ENCODE data around the gene PROB1. TPM values are rescaled to one million over a fixed set of nuclear protein-coding genes. Genes with fewer than 3 reads are reported as not detected.
"Not testable (repeated sequence)": the region's sequence is repeated elsewhere in the genome, so short reads cannot be mapped to it uniquely, and the experiment has no call there.

PROB1 gene
- total RNA-seq, 1 donor = 0.99 TPM

DNA sequence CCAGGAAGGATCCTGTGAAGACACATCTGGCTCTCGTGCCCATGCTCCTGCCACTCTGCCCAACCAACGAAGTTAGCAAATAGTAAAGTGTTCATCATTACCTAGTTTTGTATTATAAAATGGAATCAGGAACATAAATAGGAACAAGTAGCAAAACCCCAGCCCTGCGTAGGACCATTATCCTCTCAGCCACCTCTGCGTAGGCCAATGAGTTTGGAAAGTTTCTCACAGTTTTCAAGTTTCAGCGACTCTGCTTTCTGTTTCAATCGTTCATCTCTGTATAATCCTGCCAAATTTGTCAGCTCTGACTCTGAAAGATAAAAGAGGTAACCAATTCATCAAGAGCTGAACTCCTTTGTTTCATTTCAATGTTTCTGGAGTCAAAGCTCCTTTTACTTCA is 19.1 kb upstream of the PROB1 start:
- no peak for TF ChIP-seq CTCF (IDR thresholded peaks at IDR 0.05; ENCODE audit: insufficient read depth, low read length)
- no peak for DNase-seq (ENCODE audit: low read depth)
- no peak overlapping the region for H3K4me3 ChIP-seq (ENCODE audit: low read depth, low read length)

GRCh38 chr5:139413153-139413552 is 18.2 kb upstream of the PROB1 start:
- DNase-seq (ENCODE audit: low read depth) = no peak
- TF ChIP-seq CTCF (IDR thresholded peaks at IDR 0.05; ENCODE audit: insufficient read depth, low read length) = no peak
- no peak overlapping the region for H3K4me3 ChIP-seq (ENCODE audit: low read depth, low read length)

DNA sequence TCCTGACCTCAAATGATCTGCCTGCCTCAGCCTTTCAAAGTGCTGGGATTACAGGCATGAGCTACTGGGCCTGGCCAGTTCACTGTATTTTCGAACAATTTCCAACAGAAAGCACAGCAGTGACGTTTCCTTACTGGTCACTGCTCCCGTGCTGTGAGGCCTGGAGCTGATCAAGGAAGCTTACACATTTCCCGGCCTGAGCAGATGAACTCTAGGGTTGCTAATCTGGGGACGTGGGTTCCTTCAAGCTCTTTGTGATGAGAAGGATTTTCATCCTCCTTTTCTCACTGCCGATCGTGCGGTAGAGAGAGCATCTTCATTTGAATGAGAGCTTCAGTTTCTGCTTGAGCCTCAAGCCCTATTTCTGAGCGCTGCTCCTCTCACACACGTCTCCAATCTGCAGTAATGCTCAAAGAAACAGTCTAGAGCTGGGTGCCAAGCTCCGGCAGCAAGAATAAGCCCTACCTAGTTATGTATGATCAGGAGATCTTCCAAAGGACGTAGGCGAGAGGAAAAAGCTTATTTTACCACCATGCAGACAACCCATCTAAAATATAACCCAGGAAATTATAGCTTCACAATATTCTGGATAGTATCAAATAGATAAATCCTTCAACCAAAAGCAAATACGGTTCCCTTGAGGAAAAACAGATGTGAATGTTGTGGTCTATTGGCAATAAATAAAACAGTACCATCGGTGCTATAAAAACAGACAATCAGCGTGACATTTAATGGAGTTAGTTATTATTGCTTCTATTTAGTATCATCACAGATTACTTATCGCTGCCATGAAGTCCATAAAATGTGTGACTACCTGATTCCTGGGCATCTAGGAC is 16.3 kb upstream of the PROB1 start:
- H3K4me3 ChIP-seq (ENCODE audit: low read depth, low read length) = no peak overlapping the region
- no peak for TF ChIP-seq CTCF (IDR thresholded peaks at IDR 0.05; ENCODE audit: insufficient read depth, low read length)
- DNase-seq (ENCODE audit: low read depth) = no peak

- no peak overlapping the region for H3K4me3 ChIP-seq (ENCODE audit: low read depth, low read length)
- no peak for TF ChIP-seq CTCF (IDR thresholded peaks at IDR 0.05; ENCODE audit: insufficient read depth, low read length)
- no peak for DNase-seq (ENCODE audit: low read depth)
These were observed 15.5 kb upstream of the PROB1 start for GRCh38 chr5:139410121-139410992.

DNA sequence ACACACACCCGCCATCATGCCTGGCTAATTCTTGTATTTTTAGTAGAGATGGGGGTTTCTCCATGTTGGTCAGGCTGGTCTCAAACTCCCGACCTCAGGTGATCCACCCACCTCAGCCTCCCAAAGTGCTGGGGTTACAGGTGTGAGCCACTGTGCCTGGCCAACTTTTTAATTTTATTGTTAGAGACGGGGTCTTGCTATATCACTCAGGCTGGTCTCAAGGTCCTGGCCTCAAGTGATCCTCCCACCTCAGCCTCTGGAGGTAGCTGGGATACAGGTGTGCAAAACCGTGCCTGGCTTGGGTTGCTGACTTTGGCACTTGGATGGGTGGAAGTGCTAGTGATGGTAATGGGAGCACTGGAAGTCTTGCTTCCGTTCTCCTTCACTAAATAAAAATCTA is 14.2 kb upstream of the PROB1 start:
- DNase-seq (ENCODE audit: low read depth); H3K4me3 ChIP-seq (ENCODE audit: low read depth, low read length): not testable (repeated sequence)

DNA sequence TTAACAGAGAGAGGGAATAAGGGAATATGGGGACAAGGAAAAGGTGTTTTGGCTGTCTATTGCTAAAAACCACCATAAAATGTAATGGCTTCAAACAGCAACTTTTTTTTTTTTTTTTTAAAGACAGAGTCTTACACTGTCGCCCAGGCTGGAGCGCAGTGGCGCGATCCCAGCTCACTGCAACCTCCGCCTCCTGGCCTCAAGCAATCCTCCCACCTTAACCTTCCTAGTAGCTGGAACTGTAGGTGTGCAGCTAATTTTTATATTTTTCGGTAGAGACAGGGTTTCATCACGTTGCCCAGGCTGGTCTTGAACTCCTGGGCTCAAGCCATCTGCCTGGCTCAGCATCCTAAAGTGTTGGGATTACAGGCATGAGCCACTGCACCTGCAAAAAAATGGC is 13.3 kb upstream of the PROB1 start:
- TF ChIP-seq CTCF (IDR thresholded peaks at IDR 0.05; ENCODE audit: insufficient read depth, low read length) = no peak
- H3K4me3 ChIP-seq (ENCODE audit: low read depth, low read length) = no peak overlapping the region

DNA sequence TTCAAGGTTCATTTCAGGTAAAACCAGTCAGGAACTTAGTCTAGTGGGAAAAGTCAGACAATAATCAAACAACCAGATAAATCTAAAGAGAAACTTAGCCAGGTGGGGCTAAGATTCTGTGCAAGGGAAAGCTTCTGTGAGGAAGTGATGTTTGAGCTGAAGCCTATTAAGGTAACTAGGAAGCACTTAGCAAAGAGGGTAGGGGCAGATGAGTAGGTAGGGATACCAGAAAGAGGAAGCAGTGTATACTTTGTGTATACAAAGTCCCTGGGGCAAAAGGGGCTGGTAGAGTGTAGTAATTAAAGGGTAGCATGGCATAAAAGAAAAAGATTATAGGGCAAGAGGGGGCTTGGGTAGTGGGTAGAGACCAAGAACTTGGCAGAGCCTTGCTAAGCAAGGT is 12.6 kb upstream of the PROB1 start:
- no peak for TF ChIP-seq CTCF (IDR thresholded peaks at IDR 0.05; ENCODE audit: insufficient read depth, low read length)
- DNase-seq (ENCODE audit: low read depth) = no peak
- no peak overlapping the region for H3K4me3 ChIP-seq (ENCODE audit: low read depth, low read length)

More for the DNA sequence above, 13.3 kb upstream of the PROB1 start:
- no peak for DNase-seq (ENCODE audit: low read depth)

Measured in fibroblast of the aortic adventitia (primary cell).